Activated CD8-positive, alpha-beta memory T cell treated with anti-CD3 and anti-CD28 coated beads, Interleukin-2, amount 50 U/mL, for 1 hour (primary cell): ENCODE results near the gene DDX43.
"Not testable (repeated sequence)": the region's sequence is repeated elsewhere in the genome, so short reads cannot be mapped to it uniquely, and the experiment has no call there.

Experiments used
- DNase-seq: peaks from one replicate; pipeline ENCODE4 v3.0.0-alpha.2; 2020; ENCODE audit errors: extremely low read depth

The DDX43 gene

GRCh38 chr6:73394577-73395354, at the start of gene DDX43:
TSS of gene DDX43 (plus strand) at chr6:73394828. CDS start at chr6:73394906, 78 bp downstream.
- DNase-seq, result no peak

DNA sequence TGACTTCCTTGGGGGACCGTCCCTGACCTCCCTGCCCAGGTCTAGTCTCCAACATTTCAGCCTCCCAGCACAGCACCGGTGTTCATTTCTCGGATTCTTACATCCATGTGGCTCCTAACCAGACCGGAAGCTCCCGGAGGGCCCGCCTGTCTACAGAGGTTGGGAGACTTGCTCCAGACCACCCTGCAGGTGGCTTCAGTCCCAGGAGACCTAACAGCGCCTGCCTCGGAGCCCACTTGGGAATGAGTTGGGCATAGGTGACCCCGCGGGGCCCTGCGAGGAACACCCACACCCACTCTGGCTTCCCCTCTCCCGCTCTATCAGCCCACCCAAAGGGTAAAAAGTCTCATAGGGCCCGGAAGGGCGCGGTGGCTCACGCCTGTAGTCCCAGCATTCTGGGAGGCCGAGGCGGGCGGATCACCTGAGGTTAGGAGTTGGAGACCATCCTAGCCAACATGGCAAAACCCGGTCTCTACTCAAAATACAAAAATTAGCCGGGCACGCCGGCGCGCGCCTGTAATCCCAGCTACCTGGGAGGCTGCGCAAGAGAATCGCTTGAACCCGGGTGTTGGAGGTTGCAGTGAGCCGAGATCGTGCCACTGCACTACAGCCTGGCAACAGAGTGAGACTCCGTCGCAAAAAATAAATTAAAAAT, 46.0 kb upstream of the DDX43 start:
- DNase-seq, result no peak

DNA sequence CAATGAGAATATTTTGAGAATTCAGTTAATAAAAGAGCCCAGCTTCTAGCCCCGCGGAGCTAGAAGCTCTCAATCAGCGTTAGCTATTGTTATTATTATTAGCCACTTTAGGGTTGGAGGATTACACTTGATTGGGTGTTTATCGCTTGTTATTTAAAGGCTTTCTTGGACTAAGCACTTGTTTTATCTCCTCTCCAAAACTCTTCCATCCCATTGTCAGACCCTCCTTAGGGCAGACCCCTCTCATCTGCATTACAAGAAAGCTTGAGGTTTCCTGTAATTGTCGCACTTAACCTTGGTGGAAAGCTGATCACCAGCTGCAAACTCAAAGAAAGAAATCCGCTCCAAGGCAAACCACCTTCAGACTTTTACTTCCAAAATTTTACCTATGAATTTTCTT, 45.3 kb upstream of the DDX43 start:
- DNase-seq, result no peak

GRCh38 chr6:73353636-73354593, 40.7 kb upstream of the DDX43 start, which contains the start of gene DPPA5:
TSS of gene DPPA5 (minus strand) at chr6:73354276. CDS start at chr6:73354225, 51 bp downstream.
- DNase-seq, result no peak

DNA sequence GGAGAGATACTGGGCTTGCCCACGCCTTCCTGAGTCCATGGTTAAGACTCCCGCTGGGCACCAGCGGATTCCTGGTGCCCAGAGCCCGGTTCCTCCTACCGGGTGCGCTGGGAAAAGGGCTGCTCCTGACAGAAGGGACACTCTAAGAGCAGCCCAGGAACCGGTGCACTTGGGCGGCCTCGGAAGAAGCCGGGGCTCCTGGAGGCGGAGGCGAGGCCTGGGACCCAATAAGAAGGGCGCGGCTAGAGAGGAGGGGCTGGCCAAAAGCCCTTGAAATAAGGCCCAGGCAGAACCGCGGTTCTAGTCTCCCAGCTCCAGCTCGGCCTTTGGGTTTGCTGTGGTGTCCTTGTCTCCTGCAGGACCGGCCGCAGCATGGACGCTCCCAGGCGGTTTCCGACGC, 32.3 kb upstream of the DDX43 start, which contains the start of gene KHDC3L:
KHDC3L (plus strand) TSS at position 301 of the 400 bp plus-strand sequence; CDS start at position 373, 72 bp downstream.
- DNase-seq, result no peak

- DNase-seq, result no peak
These were observed 31.6 kb upstream of the DDX43 start for GRCh38 chr6:73362869-73363536.

GRCh38 chr6:73363537-73363875, 31.1 kb upstream of the DDX43 start:
- DNase-seq, result no peak

GRCh38 chr6:73364121-73364520, 30.5 kb upstream of the DDX43 start:
- no peak for DNase-seq

GRCh38 chr6:73364549-73364948, 30.1 kb upstream of the DDX43 start:
- no peak for DNase-seq

GRCh38 chr6:73367761-73368355, 26.8 kb upstream of the DDX43 start:
- no peak for DNase-seq

DNA sequence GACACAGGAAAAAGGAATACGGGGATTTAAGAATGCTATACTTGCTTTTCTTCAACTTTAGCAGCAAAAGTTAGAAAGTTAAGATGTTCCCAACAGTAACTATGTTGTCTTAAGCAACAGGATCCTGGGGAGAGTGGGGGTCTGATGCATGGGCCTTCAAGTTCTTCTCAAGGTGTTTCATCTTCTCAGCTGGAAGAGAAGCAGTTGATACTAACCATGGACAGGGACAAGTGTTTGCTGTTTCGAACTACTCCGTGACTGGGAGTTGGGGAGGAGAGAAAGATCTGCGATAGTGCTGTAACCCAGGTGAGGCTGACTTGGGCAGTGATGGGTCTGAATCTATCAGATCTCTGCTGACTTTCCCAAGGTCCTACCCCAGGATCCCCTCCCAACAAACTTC, 26.0 kb upstream of the DDX43 start:
- no peak for DNase-seq

DNA sequence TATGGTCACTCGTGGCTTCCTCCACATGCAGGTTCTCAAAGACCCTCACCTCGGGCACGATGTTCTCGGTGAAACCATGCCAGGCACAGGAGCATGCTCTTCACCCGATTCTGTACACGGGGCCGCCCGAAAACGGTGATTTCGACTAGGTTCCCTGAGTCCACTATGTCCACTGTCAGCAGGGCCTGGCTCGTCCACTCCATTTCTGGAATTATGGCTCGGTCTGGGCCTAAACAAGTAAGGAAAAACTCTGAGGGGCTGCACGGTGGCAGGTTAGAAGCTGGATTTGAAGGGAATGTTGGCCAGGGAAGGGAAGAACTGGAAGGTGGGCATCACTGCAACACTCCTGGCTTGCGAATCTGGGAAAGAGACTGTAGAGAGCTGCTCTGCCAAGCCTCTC, 25.5 kb upstream of the DDX43 start:
- no peak for DNase-seq

- DNase-seq, result no peak
These were observed 25.1 kb upstream of the DDX43 start, which contains the start of gene OOEP for GRCh38 chr6:73369563-73369962. TSS of gene OOEP (minus strand) at chr6:73369897. CDS start at chr6:73369792, 105 bp downstream.

GRCh38 chr6:73371984-73372383, 22.6 kb upstream of the DDX43 start:
- DNase-seq, result no peak

GRCh38 chr6:73372516-73372915, 22.1 kb upstream of the DDX43 start:
- DNase-seq, result no peak

DNA sequence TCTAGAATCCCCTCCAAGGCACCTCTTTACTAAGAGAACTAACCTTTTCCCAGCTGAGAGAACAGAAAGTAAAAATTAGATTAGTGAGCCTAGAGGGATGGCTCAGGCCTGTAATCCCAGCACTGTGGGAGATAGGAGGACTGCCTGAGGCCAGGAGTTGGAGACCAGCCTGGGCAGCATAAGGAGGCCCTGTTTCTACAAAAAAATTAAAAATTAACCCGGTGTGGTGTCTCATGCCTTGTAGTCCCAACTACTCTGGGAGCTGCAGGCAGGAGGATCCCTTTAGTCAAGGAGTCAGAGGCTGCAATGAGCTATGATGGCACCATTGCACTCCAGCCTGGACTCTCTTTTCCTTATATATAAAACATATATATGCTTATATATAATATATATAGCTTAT, 19.4 kb upstream of the DDX43 start:
- no peak for DNase-seq

- DNase-seq, result no peak
These were observed 17.4 kb upstream of the DDX43 start for GRCh38 chr6:73377225-73377624.

DNA sequence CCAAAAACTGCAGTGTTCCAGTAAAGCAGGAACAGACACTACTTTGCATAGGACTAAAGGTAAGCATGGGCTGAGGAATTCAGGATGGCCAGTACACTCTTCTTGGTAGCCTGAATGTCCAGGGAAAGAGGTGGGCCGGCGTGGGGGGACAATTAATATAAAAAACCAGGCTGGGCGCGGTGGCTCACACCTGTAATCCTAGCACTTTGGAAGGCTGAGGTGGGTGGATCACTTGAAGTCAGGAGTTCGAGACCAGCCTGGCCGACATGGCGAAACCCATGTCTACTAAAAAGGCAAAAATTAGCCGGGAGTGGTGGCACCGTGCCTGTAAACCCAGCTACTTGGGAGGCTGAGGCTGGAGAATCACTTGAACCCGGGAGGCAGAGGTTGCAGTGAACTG, 13.1 kb upstream of the DDX43 start:
- DNase-seq, result not testable (repeated sequence)

- no peak for DNase-seq
These were observed 12.0 kb upstream of the DDX43 start for GRCh38 chr6:73382462-73383113.

- DNase-seq, result no peak
These were observed 6.2 kb upstream of the DDX43 start for GRCh38 chr6:73388433-73388799.
